Measurements from ENCODE around the gene PHLDA3. TPM values are rescaled to one million over a fixed set of nuclear protein-coding genes. Genes with fewer than 3 reads are reported as not detected.

Gene PHLDA3
- total RNA-seq, 1 donor from 2014 or later: 21.2 TPM

- Mint-ChIP-seq H3K36me3 (ENCODE audit: insufficient read depth) (no peaks in the 10 kb centered on the region), H3K9me3 (ENCODE audit: low read depth) (no peaks in the 10 kb centered on the region), H3K27me3 (no peaks in the 10 kb centered on the region), H3K4me1 (ENCODE audit: low read depth) (peaks cover 58% of the 10 kb centered on the region), H3K4me3 (ENCODE audit: low read depth) (no peak overlapping the region), H3K27ac (peak overlapping the region; percentile 99)
- TF ChIP-seq, protein P1, sequence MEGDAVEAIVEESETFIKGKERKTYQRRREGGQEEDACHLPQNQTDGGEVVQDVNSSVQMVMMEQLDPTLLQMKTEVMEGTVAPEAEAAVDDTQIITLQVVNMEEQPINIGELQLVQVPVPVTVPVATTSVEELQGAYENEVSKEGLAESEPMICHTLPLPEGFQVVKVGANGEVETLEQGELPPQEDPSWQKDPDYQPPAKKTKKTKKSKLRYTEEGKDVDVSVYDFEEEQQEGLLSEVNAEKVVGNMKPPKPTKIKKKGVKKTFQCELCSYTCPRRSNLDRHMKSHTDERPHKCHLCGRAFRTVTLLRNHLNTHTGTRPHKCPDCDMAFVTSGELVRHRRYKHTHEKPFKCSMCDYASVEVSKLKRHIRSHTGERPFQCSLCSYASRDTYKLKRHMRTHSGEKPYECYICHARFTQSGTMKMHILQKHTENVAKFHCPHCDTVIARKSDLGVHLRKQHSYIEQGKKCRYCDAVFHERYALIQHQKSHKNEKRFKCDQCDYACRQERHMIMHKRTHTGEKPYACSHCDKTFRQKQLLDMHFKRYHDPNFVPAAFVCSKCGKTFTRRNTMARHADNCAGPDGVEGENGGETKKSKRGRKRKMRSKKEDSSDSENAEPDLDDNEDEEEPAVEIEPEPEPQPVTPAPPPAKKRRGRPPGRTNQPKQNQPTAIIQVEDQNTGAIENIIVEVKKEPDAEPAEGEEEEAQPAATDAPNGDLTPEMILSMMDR (IDR thresholded peaks at IDR 0.05; ENCODE audit: unreplicated experiment): no peak
- DNase-seq (ENCODE audit: low spot score, unreplicated experiment): no peak
These were observed 33.5 kb upstream of the PHLDA3 start for GRCh38 chr1:201502511-201502857.

GRCh38 chr1:201501812-201502510, 33.0 kb upstream of the PHLDA3 start:
- Mint-ChIP-seq H3K4me1 (ENCODE audit: low read depth) (peaks cover 58% of the 10 kb centered on the region), H3K27ac (peak overlapping the region; percentile 99), H3K27me3 (no peaks in the 10 kb centered on the region), H3K36me3 (ENCODE audit: insufficient read depth) (no peaks in the 10 kb centered on the region), H3K4me3 (ENCODE audit: low read depth) (peak overlapping the region; percentile 14), H3K9me3 (ENCODE audit: low read depth) (no peaks in the 10 kb centered on the region)
- no peak for DNase-seq (ENCODE audit: low spot score, unreplicated experiment)
- TF ChIP-seq, protein P1 (IDR thresholded peaks at IDR 0.05; ENCODE audit: unreplicated experiment): no peak

DNA sequence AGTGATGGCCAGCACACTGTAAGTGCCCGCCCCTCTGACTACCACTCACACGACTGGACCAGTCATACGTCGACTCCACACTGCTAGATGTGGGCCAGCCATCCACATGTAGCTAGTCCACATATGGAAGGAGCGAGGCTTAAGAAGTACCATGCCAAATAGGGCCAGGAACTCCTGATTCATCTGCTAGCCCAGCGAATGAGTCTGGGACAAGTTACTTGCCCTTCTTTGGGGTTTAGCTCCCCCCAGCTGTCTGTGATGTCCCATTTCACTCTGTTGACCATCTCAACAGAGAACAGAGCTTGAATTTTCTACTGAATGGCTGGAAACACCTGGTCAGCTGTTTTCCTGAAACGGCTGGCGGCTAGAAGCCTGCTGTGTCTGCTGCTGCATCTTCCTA, 32.2 kb upstream of the PHLDA3 start:
- Mint-ChIP-seq H3K4me3 (ENCODE audit: low read depth) (no peak overlapping the region), H3K27ac (peak overlapping the region; percentile 95), H3K9me3 (ENCODE audit: low read depth) (no peaks in the 10 kb centered on the region), H3K4me1 (ENCODE audit: low read depth) (peaks cover 60% of the 10 kb centered on the region), H3K36me3 (ENCODE audit: insufficient read depth) (no peaks in the 10 kb centered on the region), H3K27me3 (no peaks in the 10 kb centered on the region)
- DNase-seq (ENCODE audit: low spot score, unreplicated experiment): no peak
- TF ChIP-seq, protein P1 (IDR thresholded peaks at IDR 0.05; ENCODE audit: unreplicated experiment): no peak

- Mint-ChIP-seq H3K4me1 (ENCODE audit: low read depth) (peaks cover 60% of the 10 kb centered on the region), H3K36me3 (ENCODE audit: insufficient read depth) (no peaks in the 10 kb centered on the region), H3K4me3 (ENCODE audit: low read depth) (no peak overlapping the region), H3K27me3 (no peaks in the 10 kb centered on the region), H3K27ac (peak overlapping the region; percentile 95), H3K9me3 (ENCODE audit: low read depth) (no peaks in the 10 kb centered on the region)
- DNase-seq (ENCODE audit: low spot score, unreplicated experiment): no peak
- TF ChIP-seq, protein P1 (IDR thresholded peaks at IDR 0.05; ENCODE audit: unreplicated experiment): no peak
These were observed 31.7 kb upstream of the PHLDA3 start for GRCh38 chr1:201500670-201501120.

DNA sequence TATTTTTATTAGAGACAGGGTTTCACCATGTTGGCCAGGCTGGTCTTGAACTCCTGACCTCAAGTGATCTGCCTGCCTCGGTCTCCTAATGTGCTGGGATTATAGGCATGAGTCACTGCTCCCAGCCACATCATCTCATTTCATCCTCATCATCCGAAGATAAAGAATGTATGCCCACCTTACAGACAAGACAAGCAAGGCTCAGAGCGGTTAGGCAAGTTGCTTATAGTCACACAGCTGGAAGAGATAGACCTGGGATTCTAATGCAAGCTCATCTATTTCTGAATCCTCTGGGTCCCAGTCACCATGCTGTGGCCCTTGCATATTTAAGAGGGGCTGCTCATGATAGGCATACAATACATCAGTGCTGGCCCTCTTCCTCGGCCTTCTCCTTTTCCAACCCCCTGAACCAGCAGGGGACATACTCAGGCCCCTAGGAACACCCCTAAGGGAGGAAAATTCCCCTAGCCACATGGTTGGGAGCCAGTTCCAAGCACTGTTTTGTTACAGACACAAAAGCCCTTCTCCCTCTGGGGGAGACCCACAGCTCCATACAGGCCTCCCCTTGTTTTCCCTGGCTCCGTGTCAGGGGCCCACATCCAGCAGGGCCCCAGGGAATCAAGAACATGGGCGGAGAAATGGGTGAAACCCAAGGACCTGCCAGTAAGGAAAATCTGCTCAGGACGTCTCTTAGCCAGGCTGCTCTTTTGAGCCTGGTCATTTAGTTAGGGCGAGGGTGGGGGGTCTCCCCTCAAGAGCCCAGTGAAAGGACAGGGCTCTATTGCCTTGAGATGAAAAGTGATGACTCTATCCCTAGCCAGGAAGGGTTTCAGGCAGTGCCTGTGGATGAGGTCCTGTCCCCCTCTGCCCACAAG, 31.0 kb upstream of the PHLDA3 start:
- no peak overlapping the region for H3K4me3 Mint-ChIP-seq (ENCODE audit: low read depth)
- no peaks in the 10 kb centered on the region for H3K27me3 Mint-ChIP-seq
- no peaks in the 10 kb centered on the region for H3K36me3 Mint-ChIP-seq (ENCODE audit: insufficient read depth)
- peak overlapping the region; percentile 95 for H3K27ac Mint-ChIP-seq
- peaks cover 56% of the 10 kb centered on the region for H3K4me1 Mint-ChIP-seq (ENCODE audit: low read depth)
- H3K9me3 Mint-ChIP-seq (ENCODE audit: low read depth): no peaks in the 10 kb centered on the region
- TF ChIP-seq, protein P1 (IDR thresholded peaks at IDR 0.05; ENCODE audit: unreplicated experiment): no peak
- DNase-seq (ENCODE audit: low spot score, unreplicated experiment): no peak
